LNCAP (cell line): ENCODE data around the gene SIN3B.

Experiments
- TF ChIP-seq, protein P1 (sequence below): fragments of 450-650 bp; IDR thresholded peaks from 2 replicates; pipeline ENCODE4 v1.5.1; 2017; ENCODE audit warnings: mild to moderate bottlenecking

The SIN3B gene

GRCh38 chr19:16922949-16923348, 93.8 kb downstream of the SIN3B start:
- TF ChIP-seq, protein P1, sequence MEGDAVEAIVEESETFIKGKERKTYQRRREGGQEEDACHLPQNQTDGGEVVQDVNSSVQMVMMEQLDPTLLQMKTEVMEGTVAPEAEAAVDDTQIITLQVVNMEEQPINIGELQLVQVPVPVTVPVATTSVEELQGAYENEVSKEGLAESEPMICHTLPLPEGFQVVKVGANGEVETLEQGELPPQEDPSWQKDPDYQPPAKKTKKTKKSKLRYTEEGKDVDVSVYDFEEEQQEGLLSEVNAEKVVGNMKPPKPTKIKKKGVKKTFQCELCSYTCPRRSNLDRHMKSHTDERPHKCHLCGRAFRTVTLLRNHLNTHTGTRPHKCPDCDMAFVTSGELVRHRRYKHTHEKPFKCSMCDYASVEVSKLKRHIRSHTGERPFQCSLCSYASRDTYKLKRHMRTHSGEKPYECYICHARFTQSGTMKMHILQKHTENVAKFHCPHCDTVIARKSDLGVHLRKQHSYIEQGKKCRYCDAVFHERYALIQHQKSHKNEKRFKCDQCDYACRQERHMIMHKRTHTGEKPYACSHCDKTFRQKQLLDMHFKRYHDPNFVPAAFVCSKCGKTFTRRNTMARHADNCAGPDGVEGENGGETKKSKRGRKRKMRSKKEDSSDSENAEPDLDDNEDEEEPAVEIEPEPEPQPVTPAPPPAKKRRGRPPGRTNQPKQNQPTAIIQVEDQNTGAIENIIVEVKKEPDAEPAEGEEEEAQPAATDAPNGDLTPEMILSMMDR: no peak

- TF ChIP-seq, protein P1: no peak
Observed at GRCh38 chr19:16927883-16928282, 98.7 kb downstream of the SIN3B start.

- TF ChIP-seq, protein P1: no peak
Observed at GRCh38 chr19:16928351-16928750, 99.2 kb downstream of the SIN3B start.

DNA sequence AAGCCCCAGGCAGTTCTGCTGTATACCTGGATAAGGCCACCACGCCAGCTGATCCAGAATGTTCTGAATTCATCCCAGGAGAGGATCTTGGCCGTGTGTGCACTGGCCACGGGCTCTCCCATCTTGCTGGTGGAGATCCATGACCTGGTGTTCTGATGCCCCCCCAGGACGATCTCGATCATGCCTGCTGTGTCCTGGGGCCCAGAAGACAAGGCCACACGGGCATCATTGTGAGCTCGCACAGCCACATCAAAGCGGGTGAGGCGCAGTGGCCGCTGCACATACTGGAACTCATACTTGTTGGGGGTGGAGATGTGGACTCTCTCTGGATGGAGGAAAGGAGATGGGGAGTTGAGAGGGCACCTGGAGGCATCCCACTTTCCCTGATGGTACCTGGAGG, 99.7 kb downstream of the SIN3B start:
- TF ChIP-seq, protein P1: no peak
